ENCODE results near the gene LYPD3. TPM values are rescaled to one million over a fixed set of nuclear protein-coding genes. Genes with fewer than 3 reads are reported as not detected.

Gene LYPD3
- total RNA-seq, 4 donors from 2014 or later = 0.67 TPM; not detected in 3

- H3K27me3 ChIP-seq = no peaks in the 10 kb centered on the region
- H3K9me3 ChIP-seq = no peaks in the 10 kb centered on the region
- TF ChIP-seq, protein P1, sequence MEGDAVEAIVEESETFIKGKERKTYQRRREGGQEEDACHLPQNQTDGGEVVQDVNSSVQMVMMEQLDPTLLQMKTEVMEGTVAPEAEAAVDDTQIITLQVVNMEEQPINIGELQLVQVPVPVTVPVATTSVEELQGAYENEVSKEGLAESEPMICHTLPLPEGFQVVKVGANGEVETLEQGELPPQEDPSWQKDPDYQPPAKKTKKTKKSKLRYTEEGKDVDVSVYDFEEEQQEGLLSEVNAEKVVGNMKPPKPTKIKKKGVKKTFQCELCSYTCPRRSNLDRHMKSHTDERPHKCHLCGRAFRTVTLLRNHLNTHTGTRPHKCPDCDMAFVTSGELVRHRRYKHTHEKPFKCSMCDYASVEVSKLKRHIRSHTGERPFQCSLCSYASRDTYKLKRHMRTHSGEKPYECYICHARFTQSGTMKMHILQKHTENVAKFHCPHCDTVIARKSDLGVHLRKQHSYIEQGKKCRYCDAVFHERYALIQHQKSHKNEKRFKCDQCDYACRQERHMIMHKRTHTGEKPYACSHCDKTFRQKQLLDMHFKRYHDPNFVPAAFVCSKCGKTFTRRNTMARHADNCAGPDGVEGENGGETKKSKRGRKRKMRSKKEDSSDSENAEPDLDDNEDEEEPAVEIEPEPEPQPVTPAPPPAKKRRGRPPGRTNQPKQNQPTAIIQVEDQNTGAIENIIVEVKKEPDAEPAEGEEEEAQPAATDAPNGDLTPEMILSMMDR (IDR thresholded peaks at IDR 0.05) = no peak
- no peak for TF ChIP-seq POLR2A (IDR thresholded peaks at IDR 0.05)
- H3K27ac ChIP-seq = no peak overlapping the region
- peaks cover 0 to 7% (median 0%) of the 10 kb centered on the region in 4 donors for H3K4me1 ChIP-seq
- no peak overlapping the region for H3K4me3 ChIP-seq
- no peak for DNase-seq
- H3K36me3 ChIP-seq = no peaks in the 10 kb centered on the region
Measured at GRCh38 chr19:43430976-43431375, 34.4 kb downstream of the LYPD3 start.

DNA sequence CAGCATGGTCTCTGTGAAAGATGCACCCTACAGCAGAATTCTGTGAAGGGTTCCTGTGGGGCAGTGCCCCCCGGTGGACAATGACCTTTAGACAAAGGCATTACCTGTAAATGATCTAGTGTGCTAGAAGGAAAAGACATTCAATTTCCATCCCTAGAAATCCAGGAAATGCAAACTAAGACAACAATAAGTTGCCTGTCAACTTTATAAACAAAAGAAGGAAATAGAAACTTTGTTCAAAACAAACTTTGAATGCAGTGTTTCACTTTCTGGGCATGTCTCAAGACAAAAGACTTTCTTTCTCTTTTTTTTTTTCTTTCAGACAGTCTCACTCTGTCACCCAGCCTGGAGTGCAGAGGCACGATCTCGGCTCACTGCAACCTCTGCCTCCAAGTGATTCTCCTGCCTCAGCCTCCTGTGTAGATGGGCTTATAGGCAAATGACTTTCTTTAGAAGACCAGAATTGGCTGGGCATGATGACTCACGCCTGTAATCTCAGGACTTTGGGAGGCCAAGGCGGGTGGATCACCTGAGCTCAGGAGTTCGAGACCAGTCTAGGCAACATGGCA lies 35.2 kb downstream of the LYPD3 start:
- no peak for DNase-seq

GRCh38 chr19:43429395-43429794 lies 36.0 kb downstream of the LYPD3 start:
- Histone ChIP-seq H3K27ac (no peak overlapping the region), H3K4me1 (peaks cover 0 to 13% (median 0%) of the 10 kb centered on the region in 4 donors), H3K27me3 (no peaks in the 10 kb centered on the region), H3K9me3 (no peaks in the 10 kb centered on the region), H3K36me3 (no peaks in the 10 kb centered on the region), H3K4me3 (no peak overlapping the region)
- no peak for DNase-seq
- TF ChIP-seq, protein P1 (IDR thresholded peaks at IDR 0.05) = no peak
- no peak for TF ChIP-seq POLR2A (IDR thresholded peaks at IDR 0.05)

More for the DNA sequence above, 35.2 kb downstream of the LYPD3 start:
- Histone ChIP-seq H3K36me3 (no peaks in the 10 kb centered on the region), H3K27me3 (no peaks in the 10 kb centered on the region), H3K4me1 (peaks cover 0 to 13% (median 0%) of the 10 kb centered on the region in 4 donors), H3K27ac (peak overlapping the region in 1 of 4 donors; percentile 1), H3K9me3 (no peaks in the 10 kb centered on the region), H3K4me3 (no peak overlapping the region)
- TF ChIP-seq, protein P1 (IDR thresholded peaks at IDR 0.05) = no peak
- no peak for TF ChIP-seq POLR2A (IDR thresholded peaks at IDR 0.05)

DNA sequence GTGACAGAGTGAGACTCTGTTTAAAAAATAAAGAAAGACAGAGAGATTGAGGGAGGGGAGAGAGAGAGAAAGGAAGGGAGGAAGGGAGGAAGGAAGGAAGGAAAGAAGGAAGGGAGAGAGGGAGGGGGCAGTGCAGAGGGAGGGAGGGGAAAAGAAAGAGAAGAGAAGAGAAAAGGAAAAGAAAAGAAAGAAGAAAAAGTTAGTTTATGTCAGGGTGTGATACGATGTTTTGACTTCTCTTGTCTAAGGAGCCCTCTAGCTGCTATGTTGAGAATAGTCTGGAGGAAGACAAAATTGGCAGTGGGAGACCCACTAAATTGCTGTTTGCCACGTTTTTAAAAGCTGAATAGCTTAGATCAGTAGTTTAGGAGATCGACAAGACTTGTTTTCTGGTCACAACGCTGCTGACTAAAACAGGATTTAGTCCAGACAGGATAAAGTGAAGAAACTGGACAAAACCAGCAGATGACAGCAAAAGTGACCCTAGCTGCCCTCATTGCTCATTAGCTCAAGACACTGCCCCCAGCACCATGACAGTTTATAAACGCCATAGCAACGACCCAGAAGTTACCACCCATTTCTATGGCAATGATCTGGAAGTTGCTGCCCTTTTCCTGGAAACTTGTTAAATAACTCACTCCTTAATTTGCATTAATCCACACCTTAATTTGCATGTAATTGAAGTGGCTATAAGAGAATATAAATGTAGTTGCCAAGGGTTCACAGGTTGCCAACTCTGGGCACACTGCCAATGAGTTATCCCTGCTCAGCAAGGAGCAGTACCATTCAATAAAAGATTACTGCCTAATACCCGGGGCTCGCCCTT lies 39.6 kb downstream of the LYPD3 start:
- DNase-seq = peak in 2 of 3 donors; percentile 87 to 90
- TF ChIP-seq POLR2A (IDR thresholded peaks at IDR 0.05) = no peak
- TF ChIP-seq, protein P1 (IDR thresholded peaks at IDR 0.05) = peak in 4 of 6 experiments; percentile 23 to 61 (median 58)
- Histone ChIP-seq H3K27me3 (no peaks in the 10 kb centered on the region), H3K4me3 (peak overlapping the region in 1 of 4 donors; percentile 11), H3K27ac (peak overlapping the region in 3 of 4 donors; percentile 53 to 65 (median 60)), H3K4me1 (peaks cover 0 to 13% (median 0%) of the 10 kb centered on the region in 4 donors), H3K36me3 (no peaks in the 10 kb centered on the region), H3K9me3 (no peaks in the 10 kb centered on the region)

DNA sequence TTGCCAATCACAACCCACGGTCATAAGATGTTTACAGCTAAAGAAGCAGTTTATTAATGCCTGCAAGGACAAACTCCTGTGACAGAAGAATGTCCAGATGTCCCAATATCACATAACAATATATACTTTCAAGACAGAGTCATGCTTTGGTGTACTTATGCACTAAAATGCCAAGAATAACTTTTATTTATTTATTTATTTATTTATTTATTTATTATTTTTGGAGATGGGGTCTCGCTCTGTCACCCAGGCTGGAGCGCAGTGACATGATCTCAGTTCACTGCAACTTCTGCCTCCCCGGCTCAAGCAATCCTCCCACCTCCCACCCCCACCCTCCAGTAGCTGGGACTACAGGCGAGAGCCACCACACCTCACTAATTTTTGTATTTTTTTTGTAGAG lies 41.6 kb downstream of the LYPD3 start:
- DNase-seq = no peak
- peaks cover 0 to 13% (median 0%) of the 10 kb centered on the region in 4 donors for H3K4me1 ChIP-seq
- H3K36me3 ChIP-seq = no peaks in the 10 kb centered on the region
- H3K27me3 ChIP-seq = no peaks in the 10 kb centered on the region
- no peak overlapping the region for H3K27ac ChIP-seq
- no peak overlapping the region for H3K4me3 ChIP-seq
- TF ChIP-seq, protein P1 (IDR thresholded peaks at IDR 0.05) = no peak
- no peak for TF ChIP-seq POLR2A (IDR thresholded peaks at IDR 0.05)
- H3K9me3 ChIP-seq = no peaks in the 10 kb centered on the region

Data from Peyer's patch (tissue), 4 donors.